GM13976 (cell line): ENCODE results near the gene PRDM13.
"Not testable (repeated sequence)": the region's sequence is repeated elsewhere in the genome, so short reads cannot be mapped to it uniquely, and the experiment has no call there.

Experiments
- DNase-seq: peaks from one replicate; pipeline ENCODE4 v3.0.0; 2012; ENCODE audit warnings: low spot score
- in situ Hi-C: fragments of 300-500 bp; cut with MboI; formaldehyde crosslinking; loops from one replicate; pipeline ENCODE4 v1.12.0; 2022; ENCODE audit warnings: low sequenced_read_pairs, mixed read lengths, inconsistent platforms; ENCODE audit not compliant: unreplicated experiment
- TF ChIP-seq, protein P1 (sequence below): IDR thresholded peaks from 2 replicates; pipeline ENCODE4 v1.5.1; 2012; ENCODE audit warnings: borderline replicate concordance, mild to moderate bottlenecking; ENCODE audit not compliant: insufficient read depth; ENCODE audit errors: extremely low read depth, missing control alignments, control extremely low read depth

Gene PRDM13

DNA sequence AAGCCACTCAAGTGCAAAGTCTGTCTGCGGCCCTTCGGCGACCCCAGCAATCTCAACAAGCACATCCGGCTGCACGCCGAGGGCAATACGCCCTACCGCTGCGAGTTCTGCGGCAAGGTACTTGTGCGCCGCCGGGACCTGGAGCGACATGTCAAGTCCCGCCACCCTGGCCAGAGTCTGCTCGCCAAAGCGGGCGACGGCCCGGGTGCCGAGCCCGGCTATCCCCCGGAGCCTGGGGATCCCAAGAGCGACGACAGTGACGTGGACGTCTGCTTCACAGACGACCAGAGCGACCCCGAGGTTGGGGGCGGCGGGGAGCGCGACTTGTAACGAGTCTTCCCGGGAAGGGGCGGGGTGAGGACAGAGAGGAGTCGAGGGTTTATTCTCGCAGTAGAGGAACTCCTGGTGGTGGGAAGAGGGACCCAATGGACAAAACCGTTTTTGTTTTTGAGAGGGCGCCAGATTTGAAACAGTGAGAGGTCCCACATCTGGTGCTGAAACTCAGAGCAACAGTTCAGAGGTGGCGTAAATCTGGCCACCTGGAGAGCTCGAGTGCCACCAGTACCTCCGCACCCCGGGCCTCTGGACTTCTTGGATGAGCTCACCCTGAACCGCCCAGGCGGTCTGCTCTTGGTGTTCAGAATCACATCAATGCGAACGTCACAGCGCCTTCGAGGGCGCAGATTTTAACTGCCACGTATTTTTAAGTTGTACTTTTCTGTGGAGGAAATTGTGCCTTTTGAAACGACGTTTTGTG, 8.0 kb downstream of the PRDM13 start:
- in situ Hi-C loops, result loop anchor here (25.0 kb wide), 1 partner anchor 848 kb away; the partner anchor contains the start of gene SIM1
- TF ChIP-seq, protein P1, sequence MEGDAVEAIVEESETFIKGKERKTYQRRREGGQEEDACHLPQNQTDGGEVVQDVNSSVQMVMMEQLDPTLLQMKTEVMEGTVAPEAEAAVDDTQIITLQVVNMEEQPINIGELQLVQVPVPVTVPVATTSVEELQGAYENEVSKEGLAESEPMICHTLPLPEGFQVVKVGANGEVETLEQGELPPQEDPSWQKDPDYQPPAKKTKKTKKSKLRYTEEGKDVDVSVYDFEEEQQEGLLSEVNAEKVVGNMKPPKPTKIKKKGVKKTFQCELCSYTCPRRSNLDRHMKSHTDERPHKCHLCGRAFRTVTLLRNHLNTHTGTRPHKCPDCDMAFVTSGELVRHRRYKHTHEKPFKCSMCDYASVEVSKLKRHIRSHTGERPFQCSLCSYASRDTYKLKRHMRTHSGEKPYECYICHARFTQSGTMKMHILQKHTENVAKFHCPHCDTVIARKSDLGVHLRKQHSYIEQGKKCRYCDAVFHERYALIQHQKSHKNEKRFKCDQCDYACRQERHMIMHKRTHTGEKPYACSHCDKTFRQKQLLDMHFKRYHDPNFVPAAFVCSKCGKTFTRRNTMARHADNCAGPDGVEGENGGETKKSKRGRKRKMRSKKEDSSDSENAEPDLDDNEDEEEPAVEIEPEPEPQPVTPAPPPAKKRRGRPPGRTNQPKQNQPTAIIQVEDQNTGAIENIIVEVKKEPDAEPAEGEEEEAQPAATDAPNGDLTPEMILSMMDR, result no peak
- DNase-seq, result peak; percentile 36

DNA sequence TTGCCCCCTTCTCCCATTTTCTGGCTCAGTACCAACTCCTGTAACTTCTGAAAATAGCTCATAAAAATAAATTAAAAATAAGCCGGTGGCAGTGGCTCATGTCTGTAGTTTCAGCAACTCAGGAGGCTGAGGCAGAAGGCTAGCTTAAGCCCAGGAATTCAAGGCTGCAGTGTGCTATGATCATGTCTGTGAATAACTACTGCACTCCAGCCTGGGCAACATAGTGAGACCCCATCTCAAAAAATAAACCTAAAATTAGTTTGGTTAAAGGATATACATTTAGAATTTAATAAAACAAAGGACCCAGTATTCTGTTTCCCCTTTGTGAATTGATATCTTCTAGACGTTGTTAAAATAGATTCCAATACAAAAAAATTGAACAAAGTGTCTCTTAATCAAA, 10.5 kb downstream of the PRDM13 start:
- in situ Hi-C loops, result loop anchor here (25.0 kb wide), 1 partner anchor 845 kb away; the partner anchor contains the start of gene SIM1
- TF ChIP-seq, protein P1, result no peak

DNA sequence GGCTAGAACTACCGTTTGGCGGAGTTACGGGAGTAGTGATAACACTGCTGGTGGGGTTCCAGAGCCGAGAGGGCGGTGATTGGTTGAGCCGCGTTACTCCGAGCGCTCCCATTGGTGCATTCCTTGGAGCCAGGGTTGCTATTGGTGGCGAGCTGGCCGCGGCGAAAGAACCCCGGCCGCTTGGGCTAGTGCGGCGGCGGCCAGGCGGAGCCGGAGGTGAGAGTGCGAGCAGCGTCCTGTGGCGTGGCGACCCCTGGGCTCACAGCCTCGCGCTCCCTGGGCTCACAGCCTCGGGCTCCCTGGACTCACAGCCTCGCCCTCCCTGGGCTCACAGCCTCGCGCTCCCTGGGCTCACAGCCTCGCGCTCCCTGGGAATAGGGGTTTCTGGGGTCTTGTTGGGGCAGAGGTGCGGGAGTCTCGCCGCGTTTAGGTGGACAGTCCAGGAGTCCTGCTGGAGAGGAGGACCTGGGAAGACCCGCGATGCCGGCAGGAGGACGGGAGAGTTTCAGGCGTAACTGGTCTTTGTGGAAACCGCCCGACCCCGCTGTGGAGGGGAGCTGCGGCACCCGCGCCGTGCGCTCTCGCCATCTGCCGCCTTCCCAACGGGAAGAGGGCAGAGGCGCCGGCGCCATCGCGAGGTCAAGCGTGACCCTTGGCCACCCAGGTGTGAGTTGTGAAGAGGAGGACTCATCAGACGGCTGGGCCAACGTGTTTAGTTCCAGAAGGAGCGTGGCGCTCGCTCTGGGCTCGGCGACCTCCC, 12.2 kb downstream of the PRDM13 start:
- peak; percentile 22 for DNase-seq
- TF ChIP-seq, protein P1, result no peak
- in situ Hi-C loops, result loop anchor here (25.0 kb wide), 1 partner anchor 843 kb away; the partner anchor contains the start of gene SIM1

More for the DNA sequence above, 10.5 kb downstream of the PRDM13 start:
- DNase-seq, result no peak

DNA sequence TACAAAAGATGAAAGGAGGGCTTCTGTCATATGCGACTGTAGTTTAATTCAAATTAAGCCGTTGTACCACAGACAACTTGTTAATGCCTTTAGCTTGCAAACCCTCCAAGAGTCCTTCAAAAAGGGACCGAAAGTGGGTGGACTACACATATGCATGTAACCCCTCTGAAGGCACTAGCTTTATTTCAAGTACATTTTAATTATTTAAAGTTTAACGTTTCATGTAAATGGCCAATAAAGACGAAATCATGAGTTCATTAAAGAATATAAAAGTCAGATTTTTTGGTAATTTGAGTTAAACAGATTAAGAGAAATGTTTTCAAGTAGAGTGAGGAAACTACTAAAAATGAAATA, 12.8 kb downstream of the PRDM13 start:
- TF ChIP-seq, protein P1, result no peak
- no peak for DNase-seq
- in situ Hi-C loops, result loop anchor here (25.0 kb wide), 1 partner anchor 843 kb away; the partner anchor contains the start of gene SIM1

DNA sequence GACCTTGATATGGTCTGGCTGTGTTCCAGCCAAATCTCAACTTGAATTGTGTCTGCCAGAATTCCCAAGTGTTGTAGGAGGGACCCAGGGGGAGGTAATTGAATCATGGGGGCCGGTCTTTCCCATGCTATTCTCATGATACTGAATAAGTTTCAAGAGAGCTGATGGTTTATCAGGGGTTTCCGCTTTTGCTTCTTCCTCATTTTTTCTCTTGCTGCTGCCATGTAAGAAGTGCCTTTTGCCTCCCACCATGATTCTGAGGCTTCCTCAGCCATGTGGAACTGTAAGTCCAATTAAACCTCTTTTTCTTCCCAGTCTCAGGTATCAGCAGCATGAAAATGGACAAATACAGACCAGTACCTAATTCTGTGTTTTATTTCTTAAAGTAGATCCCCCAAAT, 15.4 kb downstream of the PRDM13 start:
- in situ Hi-C loops, result loop anchor here (25.0 kb wide), 1 partner anchor 840 kb away; the partner anchor contains the start of gene SIM1
- DNase-seq, result not testable (repeated sequence)

DNA sequence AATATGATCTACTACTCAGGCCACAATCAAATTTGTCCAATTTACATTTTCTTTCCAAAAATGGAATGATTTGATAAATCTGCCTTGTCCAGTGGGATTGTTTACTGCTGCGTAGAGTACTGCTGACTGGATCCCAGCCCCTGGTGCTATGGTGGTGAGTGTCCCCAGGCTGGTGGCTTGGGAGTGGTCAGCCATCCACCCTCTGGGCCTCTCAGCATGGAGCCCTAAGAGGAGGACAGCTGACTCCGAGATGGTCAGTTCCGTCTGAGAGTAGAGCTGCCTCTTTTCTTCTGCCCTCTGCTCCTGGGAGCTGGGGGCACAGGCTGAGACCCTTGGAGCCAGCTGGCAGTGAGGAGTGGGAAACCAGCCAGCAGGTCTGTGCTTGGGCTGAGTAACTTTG, 22.7 kb downstream of the PRDM13 start:
- in situ Hi-C loops, result no loop called here
- TF ChIP-seq, protein P1, result no peak
- DNase-seq, result no peak

DNA sequence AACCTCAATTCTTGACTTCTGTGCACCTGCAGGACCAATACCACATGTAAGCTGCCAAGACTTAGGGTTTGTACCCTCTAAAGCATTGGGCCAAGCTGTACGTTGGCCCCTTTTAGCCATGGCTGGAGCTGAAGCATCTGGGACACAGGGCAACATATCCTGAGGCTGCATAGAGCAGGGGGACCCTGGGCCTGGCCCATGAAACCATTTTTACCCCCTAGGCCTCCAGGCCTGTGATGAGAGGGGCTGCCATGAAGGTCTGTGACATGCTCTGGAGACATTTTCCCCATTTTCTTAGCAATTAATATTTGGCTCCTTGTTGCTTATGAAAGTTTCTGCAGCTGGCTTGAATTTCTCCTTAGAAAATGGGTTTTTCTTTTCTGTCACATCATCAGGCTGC, 31.0 kb downstream of the PRDM13 start:
- DNase-seq, result no peak
- in situ Hi-C loops, result no loop called here
- TF ChIP-seq, protein P1, result no peak

DNA sequence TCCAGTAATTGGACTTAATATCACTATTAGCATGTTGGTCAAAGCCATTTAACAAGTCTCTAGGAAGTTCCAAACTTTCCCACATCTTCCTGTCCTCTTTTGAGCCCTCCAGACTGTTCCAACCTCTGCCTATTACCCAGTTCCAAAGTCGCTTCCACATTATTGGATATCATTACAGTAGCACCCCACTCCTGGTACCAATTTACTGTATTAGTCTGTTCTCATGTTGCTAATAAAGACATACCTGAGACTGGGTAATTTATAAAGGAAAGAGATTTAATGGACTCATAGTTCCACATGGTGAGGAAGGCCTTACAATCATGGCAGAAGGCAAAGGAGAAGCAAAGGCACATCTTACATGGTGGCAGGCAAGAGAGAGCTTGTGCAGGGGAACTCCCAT, 31.7 kb downstream of the PRDM13 start:
- in situ Hi-C loops, DNase-seq: not testable (repeated sequence)
